ENCODE results near the gene CEP112. TPM values are rescaled to one million over a fixed set of nuclear protein-coding genes. Genes with fewer than 3 reads are reported as not detected.
A peak's percentile ranks its signal among the peaks of the same experiment; 100 is the strongest.
"Not testable (repeated sequence)": the region's sequence is repeated elsewhere in the genome, so short reads cannot be mapped to it uniquely, and the experiment has no call there.

Gene CEP112
- total RNA-seq, 1 donor from 2014 or later, result 26.3 TPM

DNA sequence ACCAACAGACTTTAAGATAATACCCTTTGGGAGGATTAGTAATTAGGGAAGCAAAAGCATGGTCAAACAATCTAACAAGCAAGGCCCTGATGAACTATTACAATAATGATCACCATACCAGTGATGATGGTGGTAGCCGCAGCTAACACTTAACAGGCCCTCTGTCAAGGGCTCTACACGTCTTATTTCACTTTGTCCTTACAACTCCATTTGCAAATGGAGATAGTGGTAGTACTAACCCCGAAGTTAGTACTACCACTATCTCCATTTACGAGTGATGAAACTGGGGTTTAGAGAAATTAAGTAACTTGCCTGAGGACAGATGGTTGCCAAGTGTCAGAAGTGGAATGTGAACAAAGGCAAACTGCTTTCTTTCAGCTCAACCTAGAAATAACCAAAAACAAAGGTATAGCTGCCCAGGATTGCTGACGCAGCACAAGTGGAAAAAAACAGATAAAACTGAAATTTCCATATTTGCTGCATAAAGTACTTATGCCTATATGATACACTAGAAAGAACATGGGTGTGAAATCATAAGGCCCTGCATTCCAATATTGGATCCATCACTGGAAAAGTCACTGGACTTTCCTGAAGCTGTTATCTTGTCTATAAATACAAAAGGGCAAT lies 24.6 kb downstream of the CEP112 start:
- H3K4me3 Mint-ChIP-seq (ENCODE audit: unreplicated experiment), result no peak overlapping the region

DNA sequence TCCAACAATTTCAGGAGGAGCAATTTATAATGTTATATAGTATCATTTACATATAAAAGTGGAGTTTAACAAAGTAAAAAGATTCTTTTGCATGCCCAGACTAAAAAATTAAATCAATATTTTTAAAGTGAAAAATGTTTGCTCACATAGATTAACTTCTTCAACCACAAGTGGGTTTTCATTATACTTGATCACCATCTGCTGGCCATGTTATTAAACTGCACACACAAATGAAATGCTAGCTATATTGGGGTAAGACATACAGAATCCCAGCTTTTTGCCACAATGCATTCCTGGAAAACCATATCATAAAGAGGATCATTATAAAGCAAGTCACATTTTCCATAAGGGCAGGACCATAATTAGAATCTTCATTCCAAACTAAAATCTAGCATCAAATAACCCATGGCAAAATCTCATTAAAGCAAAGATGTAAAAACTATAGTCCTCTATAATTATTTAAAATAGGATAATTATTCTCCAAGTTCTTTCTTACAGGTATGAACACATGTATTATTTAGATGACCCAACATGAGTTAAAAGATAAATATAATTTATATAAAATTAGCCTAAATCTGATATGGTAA lies 26.3 kb downstream of the CEP112 start:
- Mint-ChIP-seq H3K9me3 (ENCODE audit: unreplicated experiment) (no peaks in the 10 kb centered on the region), H3K4me1 (ENCODE audit: unreplicated experiment) (no peaks in the 10 kb centered on the region), H3K4me3 (ENCODE audit: unreplicated experiment) (no peak overlapping the region), H3K36me3 (ENCODE audit: low read depth, unreplicated experiment) (peaks cover 8% of the 10 kb centered on the region), H3K27ac (ENCODE audit: unreplicated experiment) (no peak overlapping the region), H3K27me3 (ENCODE audit: unreplicated experiment) (peaks cover 1% of the 10 kb centered on the region)
- TF ChIP-seq, protein P1, sequence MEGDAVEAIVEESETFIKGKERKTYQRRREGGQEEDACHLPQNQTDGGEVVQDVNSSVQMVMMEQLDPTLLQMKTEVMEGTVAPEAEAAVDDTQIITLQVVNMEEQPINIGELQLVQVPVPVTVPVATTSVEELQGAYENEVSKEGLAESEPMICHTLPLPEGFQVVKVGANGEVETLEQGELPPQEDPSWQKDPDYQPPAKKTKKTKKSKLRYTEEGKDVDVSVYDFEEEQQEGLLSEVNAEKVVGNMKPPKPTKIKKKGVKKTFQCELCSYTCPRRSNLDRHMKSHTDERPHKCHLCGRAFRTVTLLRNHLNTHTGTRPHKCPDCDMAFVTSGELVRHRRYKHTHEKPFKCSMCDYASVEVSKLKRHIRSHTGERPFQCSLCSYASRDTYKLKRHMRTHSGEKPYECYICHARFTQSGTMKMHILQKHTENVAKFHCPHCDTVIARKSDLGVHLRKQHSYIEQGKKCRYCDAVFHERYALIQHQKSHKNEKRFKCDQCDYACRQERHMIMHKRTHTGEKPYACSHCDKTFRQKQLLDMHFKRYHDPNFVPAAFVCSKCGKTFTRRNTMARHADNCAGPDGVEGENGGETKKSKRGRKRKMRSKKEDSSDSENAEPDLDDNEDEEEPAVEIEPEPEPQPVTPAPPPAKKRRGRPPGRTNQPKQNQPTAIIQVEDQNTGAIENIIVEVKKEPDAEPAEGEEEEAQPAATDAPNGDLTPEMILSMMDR (IDR thresholded peaks at IDR 0.05; ENCODE audit: unreplicated experiment), result peak; percentile 82
- peak; percentile 35 for DNase-seq (ENCODE audit: low spot score)

More for the DNA sequence above, 24.6 kb downstream of the CEP112 start:
- no peak overlapping the region for H3K27ac Mint-ChIP-seq (ENCODE audit: unreplicated experiment)
- H3K4me1 Mint-ChIP-seq (ENCODE audit: unreplicated experiment), result no peaks in the 10 kb centered on the region
- H3K36me3 Mint-ChIP-seq (ENCODE audit: low read depth, unreplicated experiment), result peaks cover 4% of the 10 kb centered on the region
- no peak for DNase-seq (ENCODE audit: low spot score)
- peaks cover 1% of the 10 kb centered on the region for H3K27me3 Mint-ChIP-seq (ENCODE audit: unreplicated experiment)
- TF ChIP-seq, protein P1 (IDR thresholded peaks at IDR 0.05; ENCODE audit: unreplicated experiment), result no peak
- H3K9me3 Mint-ChIP-seq (ENCODE audit: unreplicated experiment), result no peaks in the 10 kb centered on the region

DNA sequence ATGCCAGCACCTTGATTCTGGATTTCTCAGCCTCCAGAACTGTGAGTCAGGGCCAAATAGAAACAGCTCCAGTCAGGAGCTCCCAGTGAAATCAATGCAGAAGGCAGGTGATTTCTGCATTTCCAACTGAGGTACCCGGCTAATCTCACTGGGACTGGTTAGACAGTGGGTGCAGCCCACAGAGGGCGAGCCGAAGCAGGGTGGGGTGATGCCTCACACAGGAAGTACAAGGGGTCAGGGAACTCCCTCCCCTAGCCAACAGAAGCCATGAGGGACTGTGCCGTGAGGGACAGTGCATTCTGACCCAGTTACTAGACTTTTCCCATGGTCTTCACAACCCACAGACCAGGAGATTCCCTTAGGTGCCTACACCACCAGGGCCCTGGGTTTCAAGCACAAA lies 36.9 kb downstream of the CEP112 start:
- H3K9me3 Mint-ChIP-seq (ENCODE audit: unreplicated experiment); H3K27me3 Mint-ChIP-seq (ENCODE audit: unreplicated experiment); H3K27ac Mint-ChIP-seq (ENCODE audit: unreplicated experiment); DNase-seq (ENCODE audit: low spot score); H3K4me3 Mint-ChIP-seq (ENCODE audit: unreplicated experiment); H3K4me1 Mint-ChIP-seq (ENCODE audit: unreplicated experiment): not testable (repeated sequence)
- H3K36me3 Mint-ChIP-seq (ENCODE audit: low read depth, unreplicated experiment), result peaks cover 46% of the 10 kb centered on the region

DNA sequence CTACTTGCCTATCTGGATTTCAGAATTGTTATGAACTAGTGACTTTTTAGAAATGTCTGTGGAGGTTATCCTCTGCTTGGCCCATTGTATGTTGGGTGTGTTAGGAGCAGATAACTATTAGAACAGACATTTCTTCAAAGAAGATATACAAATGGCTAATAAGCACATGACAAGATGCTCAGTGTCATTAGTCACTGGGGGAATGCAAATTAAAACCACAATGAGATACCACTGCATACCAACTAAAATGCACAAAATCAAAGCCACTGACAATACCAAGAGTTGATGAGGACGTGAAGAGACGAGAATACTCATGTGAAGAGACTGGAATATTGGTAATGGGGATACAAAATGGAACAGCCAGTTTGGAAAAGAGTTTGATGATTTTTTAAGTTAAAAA lies 39.2 kb downstream of the CEP112 start:
- no peak overlapping the region for H3K4me3 Mint-ChIP-seq (ENCODE audit: unreplicated experiment)
- H3K27ac Mint-ChIP-seq (ENCODE audit: unreplicated experiment), result no peak overlapping the region
- peaks cover 1% of the 10 kb centered on the region for H3K9me3 Mint-ChIP-seq (ENCODE audit: unreplicated experiment)
- DNase-seq (ENCODE audit: low spot score), result no peak
- no peaks in the 10 kb centered on the region for H3K27me3 Mint-ChIP-seq (ENCODE audit: unreplicated experiment)
- H3K36me3 Mint-ChIP-seq (ENCODE audit: low read depth, unreplicated experiment), result peaks cover 28% of the 10 kb centered on the region
- peaks cover 11% of the 10 kb centered on the region for H3K4me1 Mint-ChIP-seq (ENCODE audit: unreplicated experiment)
- TF ChIP-seq, protein P1 (IDR thresholded peaks at IDR 0.05; ENCODE audit: unreplicated experiment), result no peak

DNA sequence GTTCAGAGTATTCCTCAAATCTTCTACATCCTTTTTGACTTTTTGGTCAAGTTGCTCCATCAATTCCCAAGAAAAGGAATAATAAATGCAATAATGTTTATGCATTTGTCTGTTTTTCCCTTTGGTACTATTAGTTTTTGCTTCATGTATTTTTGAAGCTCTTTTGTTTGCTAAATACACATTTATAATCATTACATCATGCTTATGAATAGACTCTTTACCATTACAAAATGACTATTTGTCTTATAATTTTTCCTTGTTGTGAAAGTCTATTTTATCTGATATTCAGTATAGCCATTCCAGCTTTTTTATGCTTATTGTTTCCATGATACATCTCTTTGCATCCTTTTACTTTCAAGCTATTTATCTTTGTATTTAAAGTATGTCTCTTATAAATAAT lies 41.2 kb downstream of the CEP112 start:
- no peak for DNase-seq (ENCODE audit: low spot score)
- Mint-ChIP-seq H3K9me3 (ENCODE audit: unreplicated experiment) (no peaks in the 10 kb centered on the region), H3K27ac (ENCODE audit: unreplicated experiment) (no peak overlapping the region), H3K4me1 (ENCODE audit: unreplicated experiment) (peaks cover 11% of the 10 kb centered on the region), H3K36me3 (ENCODE audit: low read depth, unreplicated experiment) (peaks cover 12% of the 10 kb centered on the region), H3K27me3 (ENCODE audit: unreplicated experiment) (no peaks in the 10 kb centered on the region), H3K4me3 (ENCODE audit: unreplicated experiment) (no peak overlapping the region)
- TF ChIP-seq, protein P1 (IDR thresholded peaks at IDR 0.05; ENCODE audit: unreplicated experiment), result no peak
